ENCODE data around the gene HHAT. TPM values are rescaled to one million over a fixed set of nuclear protein-coding genes. Genes with fewer than 3 reads are reported as not detected.

Gene HHAT
- polyA plus RNA-seq, 3 donors, result 1.1 to 1.6 (median 1.5) TPM

- Histone ChIP-seq H4K20me1 (ENCODE audit: insufficient read depth, low read length) (no peaks in the 10 kb centered on the region), H3K27ac (ENCODE audit: low read depth in 1 of 2, low read length in 2 of 2) (no peak overlapping the region), H3K27me3 (ENCODE audit: control insufficient read depth in 2 of 2, insufficient read depth in 2 of 2, low read length in 2 of 2) (no peaks in the 10 kb centered on the region), H3K36me3 (replicated peaks in 1 of 2; ENCODE audit: control insufficient read depth in 1 of 2, insufficient read depth in 2 of 2, low read length in 2 of 2) (no peaks in the 10 kb centered on the region), H3K4me1 (ENCODE audit: control insufficient read depth in 1 of 2, insufficient read depth in 2 of 2, low read length in 2 of 2) (no peaks in the 10 kb centered on the region), H2AFZ (ENCODE audit: insufficient read depth, low read depth, low read length, poor library complexity, severe bottlenecking) (no peak overlapping the region), H3K9me3 (replicated peaks in 1 of 2; ENCODE audit: control insufficient read depth in 1 of 2, insufficient read depth in 1 of 2, low read length in 2 of 2) (no peaks in the 10 kb centered on the region), H3K4me3 (replicated peaks in 1 of 3; ENCODE audit: low read depth in 2 of 3, low read length in 3 of 3) (no peak overlapping the region), H3K9ac (ENCODE audit: insufficient read depth, low read length, poor library complexity, severe bottlenecking) (no peak overlapping the region), H3K79me2 (ENCODE audit: insufficient read depth, low read length) (no peaks in the 10 kb centered on the region), H3K4me2 (replicated peaks; ENCODE audit: extremely low read depth, low read length, poor library complexity, severe bottlenecking) (no peak overlapping the region)
- intact Hi-C loops (cut with micrococcal nuclease), result no loop called here
- WGBS (ENCODE audit: insufficient coverage), result 71% methylated on average over 1 of the region's 7 CpGs
- no peak overlapping the region for H3K27ac Mint-ChIP-seq
- H3K36me3 Mint-ChIP-seq, result no peaks in the 10 kb centered on the region
- TF ChIP-seq CTCF (IDR thresholded peaks at IDR 0.05), result no peak
- no peak for DNase-seq
- H3K4me1 Mint-ChIP-seq, result no peaks in the 10 kb centered on the region
- no peaks in the 10 kb centered on the region for H3K9me3 Mint-ChIP-seq
- H3K4me3 Mint-ChIP-seq, result no peak overlapping the region
- no peaks in the 10 kb centered on the region for H3K27me3 Mint-ChIP-seq (ENCODE audit: low read depth in 3 of 3)
Observed at GRCh38 chr1:210438928-210439841, 110.5 kb downstream of the HHAT start.

DNA sequence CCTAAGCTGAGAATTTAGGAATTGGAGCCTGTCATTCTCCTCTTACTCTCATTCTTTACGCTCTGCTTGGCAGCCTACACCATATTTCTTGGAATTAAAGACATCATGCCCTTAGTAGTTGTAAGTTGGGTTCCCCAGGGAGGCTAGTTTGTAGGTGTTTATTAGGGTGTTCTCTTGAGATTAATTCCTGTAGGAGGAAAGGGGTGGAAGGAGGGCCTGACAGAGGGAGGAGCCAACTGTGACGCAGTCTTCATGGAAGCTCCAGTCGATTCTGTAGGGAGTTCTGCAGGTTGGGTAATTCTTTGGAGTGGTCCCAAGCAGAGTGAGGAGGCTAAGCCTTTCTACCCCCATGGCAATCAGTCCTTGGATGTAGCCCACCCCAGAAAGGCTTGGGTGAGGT lies 111.4 kb downstream of the HHAT start:
- no peaks in the 10 kb centered on the region for H3K36me3 ChIP-seq (replicated peaks in 1 of 2; ENCODE audit: control insufficient read depth in 1 of 2, insufficient read depth in 2 of 2, low read length in 2 of 2)
- no peaks in the 10 kb centered on the region for H4K20me1 ChIP-seq (ENCODE audit: insufficient read depth, low read length)
- Mint-ChIP-seq H3K9me3 (no peaks in the 10 kb centered on the region), H3K4me1 (no peaks in the 10 kb centered on the region), H3K27ac (no peak overlapping the region), H3K4me3 (no peak overlapping the region), H3K27me3 (ENCODE audit: low read depth in 3 of 3) (no peaks in the 10 kb centered on the region), H3K36me3 (no peaks in the 10 kb centered on the region)
- no peaks in the 10 kb centered on the region for H3K27me3 ChIP-seq (ENCODE audit: control insufficient read depth in 2 of 2, insufficient read depth in 2 of 2, low read length in 2 of 2)
- H3K4me3 ChIP-seq (replicated peaks in 1 of 3; ENCODE audit: low read depth in 2 of 3, low read length in 3 of 3), result no peak overlapping the region
- H2AFZ ChIP-seq (ENCODE audit: insufficient read depth, low read depth, low read length, poor library complexity, severe bottlenecking), result no peak overlapping the region
- WGBS (ENCODE audit: insufficient coverage), result no CpG with 5 or more reads among the region's 3 CpGs
- no peaks in the 10 kb centered on the region for H3K4me1 ChIP-seq (ENCODE audit: control insufficient read depth in 1 of 2, insufficient read depth in 2 of 2, low read length in 2 of 2)
- no peaks in the 10 kb centered on the region for H3K9me3 ChIP-seq (replicated peaks in 1 of 2; ENCODE audit: control insufficient read depth in 1 of 2, insufficient read depth in 1 of 2, low read length in 2 of 2)
- no peak for TF ChIP-seq CTCF (IDR thresholded peaks at IDR 0.05)
- DNase-seq, result no peak
- intact Hi-C loops (cut with micrococcal nuclease), result no loop called here
- H3K4me2 ChIP-seq (replicated peaks; ENCODE audit: extremely low read depth, low read length, poor library complexity, severe bottlenecking), result no peak overlapping the region
- no peak overlapping the region for H3K9ac ChIP-seq (ENCODE audit: insufficient read depth, low read length, poor library complexity, severe bottlenecking)
- no peaks in the 10 kb centered on the region for H3K79me2 ChIP-seq (ENCODE audit: insufficient read depth, low read length)
- H3K27ac ChIP-seq (ENCODE audit: low read depth in 1 of 2, low read length in 2 of 2), result no peak overlapping the region
